ENCODE data around the gene SPARC.

SPARC gene

DNA sequence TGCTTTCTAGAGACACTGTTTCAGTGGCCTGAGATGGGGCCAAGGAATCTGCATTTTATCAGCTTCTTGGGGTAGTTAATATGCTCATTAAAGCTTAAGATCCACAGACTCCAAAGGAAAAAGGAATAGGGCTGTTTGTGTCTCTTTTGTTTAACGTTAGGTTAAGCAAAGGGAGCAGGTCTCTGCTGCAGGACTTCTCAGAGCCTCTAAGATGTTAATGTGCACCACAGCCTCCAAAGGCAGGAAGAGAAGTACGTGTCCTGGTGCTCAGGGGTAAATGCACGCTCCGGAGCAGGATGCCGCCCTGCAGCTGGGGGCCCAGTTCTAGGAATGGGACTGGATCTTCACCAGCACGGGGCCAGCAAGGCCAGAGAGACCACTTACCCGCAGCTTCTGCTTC is 19.6 kb downstream of the SPARC start:
- ATAC-seq: no peak
- TF ChIP-seq ZNF8 (CRISPR knock-in tag; IDR thresholded peaks at IDR 0.05) (no peak), BACH2 (CRISPR knock-in tag; IDR thresholded peaks at IDR 0.05; ENCODE audit: borderline replicate concordance) (no peak), PPARA (CRISPR knock-in tag; IDR thresholded peaks at IDR 0.05; ENCODE audit: borderline replicate concordance) (no peak), ZC3H10 (CRISPR knock-in tag; IDR thresholded peaks at IDR 0.05) (no peak), TOX (CRISPR knock-in tag; IDR thresholded peaks at IDR 0.05; ENCODE audit: borderline replicate concordance) (no peak)
- TF ChIP-seq, protein P1, sequence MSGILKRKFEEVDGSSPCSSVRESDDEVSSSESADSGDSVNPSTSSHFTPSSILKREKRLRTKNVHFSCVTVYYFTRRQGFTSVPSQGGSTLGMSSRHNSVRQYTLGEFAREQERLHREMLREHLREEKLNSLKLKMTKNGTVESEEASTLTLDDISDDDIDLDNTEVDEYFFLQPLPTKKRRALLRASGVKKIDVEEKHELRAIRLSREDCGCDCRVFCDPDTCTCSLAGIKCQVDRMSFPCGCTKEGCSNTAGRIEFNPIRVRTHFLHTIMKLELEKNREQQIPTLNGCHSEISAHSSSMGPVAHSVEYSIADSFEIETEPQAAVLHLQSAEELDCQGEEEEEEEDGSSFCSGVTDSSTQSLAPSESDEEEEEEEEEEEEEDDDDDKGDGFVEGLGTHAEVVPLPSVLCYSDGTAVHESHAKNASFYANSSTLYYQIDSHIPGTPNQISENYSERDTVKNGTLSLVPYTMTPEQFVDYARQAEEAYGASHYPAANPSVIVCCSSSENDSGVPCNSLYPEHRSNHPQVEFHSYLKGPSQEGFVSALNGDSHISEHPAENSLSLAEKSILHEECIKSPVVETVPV (CRISPR knock-in tag; IDR thresholded peaks at IDR 0.05): no peak
- TF ChIP-seq, protein P2, sequence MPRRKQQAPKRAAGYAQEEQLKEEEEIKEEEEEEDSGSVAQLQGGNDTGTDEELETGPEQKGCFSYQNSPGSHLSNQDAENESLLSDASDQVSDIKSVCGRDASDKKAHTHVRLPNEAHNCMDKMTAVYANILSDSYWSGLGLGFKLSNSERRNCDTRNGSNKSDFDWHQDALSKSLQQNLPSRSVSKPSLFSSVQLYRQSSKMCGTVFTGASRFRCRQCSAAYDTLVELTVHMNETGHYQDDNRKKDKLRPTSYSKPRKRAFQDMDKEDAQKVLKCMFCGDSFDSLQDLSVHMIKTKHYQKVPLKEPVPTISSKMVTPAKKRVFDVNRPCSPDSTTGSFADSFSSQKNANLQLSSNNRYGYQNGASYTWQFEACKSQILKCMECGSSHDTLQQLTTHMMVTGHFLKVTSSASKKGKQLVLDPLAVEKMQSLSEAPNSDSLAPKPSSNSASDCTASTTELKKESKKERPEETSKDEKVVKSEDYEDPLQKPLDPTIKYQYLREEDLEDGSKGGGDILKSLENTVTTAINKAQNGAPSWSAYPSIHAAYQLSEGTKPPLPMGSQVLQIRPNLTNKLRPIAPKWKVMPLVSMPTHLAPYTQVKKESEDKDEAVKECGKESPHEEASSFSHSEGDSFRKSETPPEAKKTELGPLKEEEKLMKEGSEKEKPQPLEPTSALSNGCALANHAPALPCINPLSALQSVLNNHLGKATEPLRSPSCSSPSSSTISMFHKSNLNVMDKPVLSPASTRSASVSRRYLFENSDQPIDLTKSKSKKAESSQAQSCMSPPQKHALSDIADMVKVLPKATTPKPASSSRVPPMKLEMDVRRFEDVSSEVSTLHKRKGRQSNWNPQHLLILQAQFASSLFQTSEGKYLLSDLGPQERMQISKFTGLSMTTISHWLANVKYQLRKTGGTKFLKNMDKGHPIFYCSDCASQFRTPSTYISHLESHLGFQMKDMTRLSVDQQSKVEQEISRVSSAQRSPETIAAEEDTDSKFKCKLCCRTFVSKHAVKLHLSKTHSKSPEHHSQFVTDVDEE (CRISPR knock-in tag; IDR thresholded peaks at IDR 0.05): no peak

DNA sequence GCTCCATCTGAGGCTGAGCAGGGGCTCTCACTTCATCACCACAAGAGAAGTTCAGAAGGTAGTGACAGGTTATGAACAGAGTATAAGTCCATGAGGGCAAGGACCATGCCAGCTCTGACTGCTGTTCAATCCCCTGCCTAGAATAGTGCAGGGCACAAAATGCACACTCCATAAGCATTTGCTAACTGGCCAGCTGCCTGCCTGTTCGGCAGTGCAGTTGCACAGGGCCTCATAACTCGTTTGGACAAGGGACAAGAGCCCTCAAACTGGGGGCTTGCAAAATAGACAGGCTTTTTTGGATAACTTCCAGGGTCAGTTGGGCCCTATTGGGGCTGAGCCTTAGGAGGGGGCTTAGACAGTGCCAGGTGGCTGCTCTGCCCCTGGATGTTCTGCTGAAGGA is 21.1 kb downstream of the SPARC start:
- TF ChIP-seq ZC3H10 (CRISPR knock-in tag; IDR thresholded peaks at IDR 0.05) (no peak), SNAI2 (CRISPR knock-in tag; IDR thresholded peaks at IDR 0.05) (no peak), ZNF8 (CRISPR knock-in tag; IDR thresholded peaks at IDR 0.05) (no peak), RARB (CRISPR knock-in tag; IDR thresholded peaks at IDR 0.05) (no peak)
- TF ChIP-seq, protein P3, sequence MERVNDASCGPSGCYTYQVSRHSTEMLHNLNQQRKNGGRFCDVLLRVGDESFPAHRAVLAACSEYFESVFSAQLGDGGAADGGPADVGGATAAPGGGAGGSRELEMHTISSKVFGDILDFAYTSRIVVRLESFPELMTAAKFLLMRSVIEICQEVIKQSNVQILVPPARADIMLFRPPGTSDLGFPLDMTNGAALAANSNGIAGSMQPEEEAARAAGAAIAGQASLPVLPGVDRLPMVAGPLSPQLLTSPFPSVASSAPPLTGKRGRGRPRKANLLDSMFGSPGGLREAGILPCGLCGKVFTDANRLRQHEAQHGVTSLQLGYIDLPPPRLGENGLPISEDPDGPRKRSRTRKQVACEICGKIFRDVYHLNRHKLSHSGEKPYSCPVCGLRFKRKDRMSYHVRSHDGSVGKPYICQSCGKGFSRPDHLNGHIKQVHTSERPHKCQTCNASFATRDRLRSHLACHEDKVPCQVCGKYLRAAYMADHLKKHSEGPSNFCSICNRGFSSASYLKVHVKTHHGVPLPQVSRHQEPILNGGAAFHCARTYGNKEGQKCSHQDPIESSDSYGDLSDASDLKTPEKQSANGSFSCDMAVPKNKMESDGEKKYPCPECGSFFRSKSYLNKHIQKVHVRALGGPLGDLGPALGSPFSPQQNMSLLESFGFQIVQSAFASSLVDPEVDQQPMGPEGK (CRISPR knock-in tag; IDR thresholded peaks at IDR 0.05; ENCODE audit: borderline replicate concordance): no peak
- TF ChIP-seq, protein P1 (CRISPR knock-in tag; IDR thresholded peaks at IDR 0.05): no peak
- ATAC-seq: peak; percentile 38

DNA sequence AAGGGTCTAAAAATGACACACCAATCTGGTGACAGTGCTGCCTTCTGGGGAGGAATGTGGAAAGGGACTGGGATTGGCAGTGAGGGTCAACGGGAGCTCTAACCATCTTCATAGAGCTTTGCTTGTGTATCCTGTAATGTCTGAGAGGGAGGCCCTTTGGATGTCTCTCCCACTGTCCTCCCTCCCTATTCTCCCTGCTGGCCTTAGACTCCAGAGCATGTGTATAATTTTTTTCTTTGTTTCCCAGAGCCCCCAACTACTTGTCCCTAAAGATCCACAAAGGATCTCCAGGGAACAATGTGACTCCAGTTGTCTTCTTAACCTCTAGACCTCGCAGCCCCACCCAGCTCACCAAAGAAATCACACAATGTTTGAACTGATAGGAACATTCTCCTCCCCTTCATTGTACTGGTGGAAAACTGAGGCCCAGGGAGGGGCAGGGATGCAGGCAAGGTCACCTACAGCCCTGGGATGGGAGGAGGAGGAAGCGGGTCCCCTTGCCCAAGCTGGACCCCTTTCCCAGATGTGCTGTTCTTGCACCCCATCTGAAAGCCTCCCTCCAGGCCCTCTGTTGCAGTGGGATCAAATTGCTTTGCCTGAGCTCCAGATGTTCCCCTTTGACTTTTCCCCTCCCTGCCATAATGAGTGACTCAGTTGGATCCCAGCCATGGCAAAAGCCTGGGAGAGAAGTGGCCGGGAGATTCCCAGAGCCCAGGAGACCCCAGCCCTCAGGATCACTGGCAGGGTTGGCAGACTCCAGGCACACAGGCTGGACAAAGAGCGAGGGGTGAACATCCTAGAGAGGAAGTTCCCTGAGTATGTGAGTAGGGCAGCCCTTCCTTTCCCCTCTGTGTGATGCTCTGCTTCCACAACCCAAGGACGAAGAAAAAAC is 21.8 kb downstream of the SPARC start:
- ATAC-seq: peak; percentile 27
- TF ChIP-seq TOX (CRISPR knock-in tag; IDR thresholded peaks at IDR 0.05; ENCODE audit: borderline replicate concordance): no peak
- TF ChIP-seq ZC3H10 (CRISPR knock-in tag; IDR thresholded peaks at IDR 0.05): no peak
- TF ChIP-seq, protein P4, sequence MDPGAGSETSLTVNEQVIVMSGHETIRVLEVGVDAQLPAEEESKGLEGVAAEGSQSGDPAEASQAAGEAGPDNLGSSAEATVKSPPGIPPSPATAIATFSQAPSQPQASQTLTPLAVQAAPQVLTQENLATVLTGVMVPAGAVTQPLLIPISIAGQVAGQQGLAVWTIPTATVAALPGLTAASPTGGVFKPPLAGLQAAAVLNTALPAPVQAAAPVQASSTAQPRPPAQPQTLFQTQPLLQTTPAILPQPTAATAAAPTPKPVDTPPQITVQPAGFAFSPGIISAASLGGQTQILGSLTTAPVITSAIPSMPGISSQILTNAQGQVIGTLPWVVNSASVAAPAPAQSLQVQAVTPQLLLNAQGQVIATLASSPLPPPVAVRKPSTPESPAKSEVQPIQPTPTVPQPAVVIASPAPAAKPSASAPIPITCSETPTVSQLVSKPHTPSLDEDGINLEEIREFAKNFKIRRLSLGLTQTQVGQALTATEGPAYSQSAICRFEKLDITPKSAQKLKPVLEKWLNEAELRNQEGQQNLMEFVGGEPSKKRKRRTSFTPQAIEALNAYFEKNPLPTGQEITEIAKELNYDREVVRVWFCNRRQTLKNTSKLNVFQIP (CRISPR knock-in tag; IDR thresholded peaks at IDR 0.05; ENCODE audit: borderline replicate concordance, low read depth): no peak
- TF ChIP-seq PPARA (CRISPR knock-in tag; IDR thresholded peaks at IDR 0.05; ENCODE audit: borderline replicate concordance): no peak
- no peak for TF ChIP-seq ZFP3 (CRISPR knock-in tag; IDR thresholded peaks at IDR 0.05)
- TF ChIP-seq, protein P2 (CRISPR knock-in tag; IDR thresholded peaks at IDR 0.05): no peak
- no peak for TF ChIP-seq ARNTL (CRISPR knock-in tag; IDR thresholded peaks at IDR 0.05; ENCODE audit: borderline replicate concordance, low read depth)
- no peak for TF ChIP-seq SNAI2 (CRISPR knock-in tag; IDR thresholded peaks at IDR 0.05)
- no peak for TF ChIP-seq ZNF565 (CRISPR knock-in tag; conservative IDR thresholded peaks at IDR 0.05; ENCODE audit: low read depth)
- no peak for TF ChIP-seq ZFP30 (CRISPR knock-in tag; IDR thresholded peaks at IDR 0.05)
- TF ChIP-seq OSR1 (CRISPR knock-in tag; IDR thresholded peaks at IDR 0.05): no peak
- TF ChIP-seq TCF4 (CRISPR knock-in tag; IDR thresholded peaks at IDR 0.05; ENCODE audit: borderline replicate concordance): no peak
- no peak for TF ChIP-seq BACH2 (CRISPR knock-in tag; IDR thresholded peaks at IDR 0.05; ENCODE audit: borderline replicate concordance)
- TF ChIP-seq, protein P1 (CRISPR knock-in tag; IDR thresholded peaks at IDR 0.05): no peak
- no peak for TF ChIP-seq RARB (CRISPR knock-in tag; IDR thresholded peaks at IDR 0.05)
- TF ChIP-seq ISL1 (CRISPR knock-in tag; IDR thresholded peaks at IDR 0.05): no peak
- TF ChIP-seq ESRRG (CRISPR knock-in tag; IDR thresholded peaks at IDR 0.05): no peak
